ENCODE data around the gene CCDC178.

GRCh38 chr18:33128581-33128980, 311.9 kb downstream of the CCDC178 start:
- TF ChIP-seq CTCF (IDR thresholded peaks at IDR 0.05; ENCODE audit: poor library complexity, severe bottlenecking) (no peak), EZH2 (IDR thresholded peaks at IDR 0.05; ENCODE audit: borderline replicate concordance, insufficient read depth, low read length, poor library complexity, severe bottlenecking) (no peak), RAD21 (conservative IDR thresholded peaks at IDR 0.05) (no peak), POLR2AphosphoS5 (IDR thresholded peaks at IDR 0.05) (no peak), TAF1 (IDR thresholded peaks at IDR 0.05; ENCODE audit: low read depth) (no peak), REST (IDR thresholded peaks at IDR 0.05; ENCODE audit: borderline replicate concordance) (no peak), EP300 (conservative IDR thresholded peaks at IDR 0.05; ENCODE audit: poor library complexity, severe bottlenecking) (no peak), SMC3 (conservative IDR thresholded peaks at IDR 0.05; ENCODE audit: poor library complexity) (no peak)
